ENCODE results near the gene TNFSF13B. TPM values are rescaled to one million over a fixed set of nuclear protein-coding genes. Genes with fewer than 3 reads are reported as not detected.

Gene TNFSF13B
- total RNA-seq = 1 to 10 TPM; 2.8 to 4.4 TPM

GRCh38 chr13:108269601-108270328 is at the start of gene TNFSF13B:
Gene TNFSF13B, plus strand, starts transcription at chr13:108269718. Its CDS starts 178 bp downstream, at chr13:108269896.
- ATAC-seq (peak; percentile 86), DNase-seq (peak; percentile 76)
- peak; percentile 31 for TF ChIP-seq CTCF (IDR thresholded peaks at IDR 0.05)
- ChIA-PET CTCF (interaction anchor here (1.2 to 1.7 kb wide), 3 partner anchors 16 to 58 kb away, joined by 3 to 6 read pairs (median 3); no protein-coding TSS in a partner anchor), POLR2A (interaction anchor here (0.9 to 1.2 kb wide), 2 partner anchors 11 to 46 kb away, joined by 3 to 4 read pairs; no protein-coding TSS in a partner anchor)
- intact Hi-C loops (cut with micrococcal nuclease) = loop anchor here (5.0 kb wide), 1 partner anchor 47 kb away; no protein-coding TSS in a partner anchor
- peaks cover 3% of the 10 kb centered on the region for H3K36me3 Mint-ChIP-seq (ENCODE audit: low read depth)
- peak within 1 kb of the TSS; percentile 74 for H3K4me3 Mint-ChIP-seq
- H3K27me3 Mint-ChIP-seq = no peaks in the 10 kb centered on the region
- H3K4me1 Mint-ChIP-seq (ENCODE audit: low read depth) = peaks cover 37% of the 10 kb centered on the region
- peak within 1 kb of the TSS; percentile 83 for H3K27ac Mint-ChIP-seq
- no peaks in the 10 kb centered on the region for H3K9me3 Mint-ChIP-seq

- Mint-ChIP-seq H3K9me3 (no peaks in the 10 kb centered on the region), H3K36me3 (ENCODE audit: low read depth) (peaks cover 4% of the 10 kb centered on the region), H3K4me3 (peak overlapping the region; percentile 87), H3K27me3 (no peaks in the 10 kb centered on the region), H3K4me1 (ENCODE audit: low read depth) (peaks cover 51% of the 10 kb centered on the region), H3K27ac (no peak overlapping the region)
- ChIA-PET CTCF (interaction anchor here (0.9 to 1.0 kb wide), 2 partner anchors 26 to 50 kb away, joined by 3 to 4 read pairs; partner anchors contain the start of gene TNFSF13B), POLR2A (no interaction called here)
- no peak for DNase-seq
- intact Hi-C loops (cut with micrococcal nuclease) = loop anchor here (5.0 kb wide), 1 partner anchor 47 kb away; the partner anchor contains the start of gene TNFSF13B
- no peak for ATAC-seq
- no peak for TF ChIP-seq CTCF (IDR thresholded peaks at IDR 0.05)
These were observed 49.5 kb upstream of the TNFSF13B start for GRCh38 chr13:108220041-108220440.

DNA sequence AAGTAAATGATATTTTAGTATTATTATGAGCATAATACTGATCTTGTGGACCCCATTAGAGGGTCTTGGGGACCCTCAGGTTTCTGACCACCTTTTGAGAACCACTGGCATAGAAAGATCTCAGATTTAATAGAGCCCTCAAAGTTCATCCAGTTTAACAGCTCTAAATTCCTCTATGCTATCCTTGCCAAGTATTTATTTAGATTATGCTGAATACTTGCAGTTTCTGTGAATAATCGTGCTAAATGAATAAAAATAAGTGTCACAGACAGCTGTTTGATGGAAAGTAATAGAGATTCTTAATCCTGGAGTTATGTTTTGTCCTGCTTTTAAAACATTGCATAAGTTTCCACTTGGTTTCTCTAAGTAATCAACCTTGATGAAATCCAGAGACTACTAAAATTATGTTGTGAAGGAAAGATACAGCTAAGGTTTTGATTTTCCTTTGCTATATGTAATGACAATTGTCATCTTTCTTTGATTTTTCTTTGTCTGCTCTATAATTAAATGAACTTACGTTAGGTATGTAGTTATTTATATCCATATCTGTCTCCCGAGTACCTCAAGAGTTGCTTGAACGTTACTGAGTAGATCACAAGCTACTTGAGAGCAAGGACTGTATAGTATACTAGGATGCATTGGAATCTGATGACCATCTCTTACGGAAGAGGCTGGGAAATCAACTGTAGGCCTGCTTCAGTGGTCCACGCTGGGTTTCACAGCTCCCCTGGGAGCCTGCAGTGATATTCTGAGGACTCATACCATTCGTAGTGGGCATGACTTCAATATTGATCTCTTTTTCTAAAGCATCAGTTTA is 45.6 kb upstream of the TNFSF13B start:
- H3K9me3 Mint-ChIP-seq = no peaks in the 10 kb centered on the region
- DNase-seq (no peak), ATAC-seq (no peak)
- H3K36me3 Mint-ChIP-seq (ENCODE audit: low read depth) = no peaks in the 10 kb centered on the region
- no peak for TF ChIP-seq CTCF (IDR thresholded peaks at IDR 0.05)
- ChIA-PET CTCF (interaction anchor here (1.6 kb wide), 1 partner anchor 48 kb away, joined by 4 read pairs; no protein-coding TSS in a partner anchor), POLR2A (interaction anchor here (0.6 to 0.9 kb wide), 2 partner anchors 45 to 771 kb away, joined by 3 read pairs; partner anchors contain the start of gene TNFSF13B)
- no peaks in the 10 kb centered on the region for H3K27me3 Mint-ChIP-seq
- no peak overlapping the region for H3K27ac Mint-ChIP-seq
- no peak overlapping the region for H3K4me3 Mint-ChIP-seq
- peaks cover 71% of the 10 kb centered on the region for H3K4me1 Mint-ChIP-seq (ENCODE audit: low read depth)
- intact Hi-C loops (cut with micrococcal nuclease) = loop anchor here (5.0 kb wide), 1 partner anchor 43 kb away; the partner anchor contains the start of gene TNFSF13B

DNA sequence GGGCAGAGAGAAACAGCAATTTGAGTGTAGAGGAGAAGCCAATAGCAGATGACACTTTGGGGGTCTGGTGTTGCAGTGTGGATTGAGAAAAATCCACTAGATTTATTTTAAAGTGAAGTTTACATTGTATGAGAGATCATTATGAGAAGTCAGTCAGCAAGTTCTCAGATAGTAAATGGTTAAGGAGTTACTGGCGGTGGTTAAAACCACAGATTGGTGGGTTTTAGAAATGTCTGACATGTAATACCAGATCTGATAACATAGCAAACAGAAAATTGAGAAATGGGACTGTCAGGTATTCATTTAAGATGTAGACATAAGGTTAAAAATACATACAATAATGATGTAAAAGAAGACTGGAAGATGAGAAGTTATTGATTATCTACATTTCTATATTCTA is 44.1 kb upstream of the TNFSF13B start:
- peak; percentile 5 for DNase-seq
- intact Hi-C loops (cut with micrococcal nuclease) = no loop called here
- Mint-ChIP-seq H3K4me3 (no peak overlapping the region), H3K27ac (peak overlapping the region; percentile 18), H3K4me1 (ENCODE audit: low read depth) (peaks cover 62% of the 10 kb centered on the region), H3K36me3 (ENCODE audit: low read depth) (peaks cover 8% of the 10 kb centered on the region), H3K27me3 (no peaks in the 10 kb centered on the region), H3K9me3 (no peaks in the 10 kb centered on the region)
- no peak for TF ChIP-seq CTCF (IDR thresholded peaks at IDR 0.05)
- CTCF ChIA-PET = interaction anchor here (0.9 to 1.2 kb wide), 2 partner anchors 33 to 35 kb away, joined by 3 to 4 read pairs; no protein-coding TSS in a partner anchor
- POLR2A ChIA-PET = no interaction called here
- peak; percentile 60 for ATAC-seq
